OCI-LY7 (cell line): Measurements from ENCODE around the gene JDP2.

Source experiments
- EZH2phosphoT487 ChIP-seq: fragments of 200-600 bp; sonication (generic); IDR thresholded peaks from 2 replicates; pipeline ENCODE4 v1.6.1; 2018; ENCODE audit warnings: low read depth, borderline replicate concordance, mild to moderate bottlenecking, mixed run types, antibody characterized with exemption, low read length, moderate library complexity, mixed read lengths
- TF ChIP-seq, protein P1 (sequence below): fragments of 200-600 bp; sonication (generic); conservative IDR thresholded peaks from 2 replicates; pipeline ENCODE4 v1.5.1; 2014; ENCODE audit warnings: mild to moderate bottlenecking, antibody characterized with exemption, low read length, moderate library complexity, mixed read lengths

DNA sequence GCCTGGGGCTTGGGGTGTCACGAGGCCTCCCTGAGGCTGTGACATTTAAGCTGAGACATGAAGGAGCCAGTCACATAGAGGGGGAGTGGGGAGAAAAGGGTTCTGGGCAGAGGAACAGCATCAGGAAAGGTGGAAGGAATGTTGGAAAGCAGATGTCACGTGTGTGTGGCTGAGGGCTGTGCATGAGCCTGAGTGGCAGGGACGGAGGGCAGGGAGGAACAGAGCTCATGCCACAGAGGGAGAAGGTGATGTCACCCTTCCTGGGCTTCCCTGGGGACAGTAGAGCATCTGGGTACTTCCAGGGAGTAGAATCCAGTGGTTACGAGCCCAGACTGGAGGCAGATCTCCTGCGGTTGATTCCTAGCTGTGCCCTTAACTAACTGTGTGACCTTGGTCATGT is 32.0 kb upstream of the JDP2 start:
- TF ChIP-seq, protein P1, sequence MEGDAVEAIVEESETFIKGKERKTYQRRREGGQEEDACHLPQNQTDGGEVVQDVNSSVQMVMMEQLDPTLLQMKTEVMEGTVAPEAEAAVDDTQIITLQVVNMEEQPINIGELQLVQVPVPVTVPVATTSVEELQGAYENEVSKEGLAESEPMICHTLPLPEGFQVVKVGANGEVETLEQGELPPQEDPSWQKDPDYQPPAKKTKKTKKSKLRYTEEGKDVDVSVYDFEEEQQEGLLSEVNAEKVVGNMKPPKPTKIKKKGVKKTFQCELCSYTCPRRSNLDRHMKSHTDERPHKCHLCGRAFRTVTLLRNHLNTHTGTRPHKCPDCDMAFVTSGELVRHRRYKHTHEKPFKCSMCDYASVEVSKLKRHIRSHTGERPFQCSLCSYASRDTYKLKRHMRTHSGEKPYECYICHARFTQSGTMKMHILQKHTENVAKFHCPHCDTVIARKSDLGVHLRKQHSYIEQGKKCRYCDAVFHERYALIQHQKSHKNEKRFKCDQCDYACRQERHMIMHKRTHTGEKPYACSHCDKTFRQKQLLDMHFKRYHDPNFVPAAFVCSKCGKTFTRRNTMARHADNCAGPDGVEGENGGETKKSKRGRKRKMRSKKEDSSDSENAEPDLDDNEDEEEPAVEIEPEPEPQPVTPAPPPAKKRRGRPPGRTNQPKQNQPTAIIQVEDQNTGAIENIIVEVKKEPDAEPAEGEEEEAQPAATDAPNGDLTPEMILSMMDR = no peak
- TF ChIP-seq EZH2phosphoT487 = no peak
